Central memory CD4-positive, alpha-beta T cell (primary cell): Measurements from ENCODE around the gene MATK.
"Not testable (repeated sequence)": the region's sequence is repeated elsewhere in the genome, so short reads cannot be mapped to it uniquely, and the experiment has no call there.

Experiments
- DNase-seq: peaks from one replicate; pipeline ENCODE4 v3.0.0; 2022

Gene MATK

DNA sequence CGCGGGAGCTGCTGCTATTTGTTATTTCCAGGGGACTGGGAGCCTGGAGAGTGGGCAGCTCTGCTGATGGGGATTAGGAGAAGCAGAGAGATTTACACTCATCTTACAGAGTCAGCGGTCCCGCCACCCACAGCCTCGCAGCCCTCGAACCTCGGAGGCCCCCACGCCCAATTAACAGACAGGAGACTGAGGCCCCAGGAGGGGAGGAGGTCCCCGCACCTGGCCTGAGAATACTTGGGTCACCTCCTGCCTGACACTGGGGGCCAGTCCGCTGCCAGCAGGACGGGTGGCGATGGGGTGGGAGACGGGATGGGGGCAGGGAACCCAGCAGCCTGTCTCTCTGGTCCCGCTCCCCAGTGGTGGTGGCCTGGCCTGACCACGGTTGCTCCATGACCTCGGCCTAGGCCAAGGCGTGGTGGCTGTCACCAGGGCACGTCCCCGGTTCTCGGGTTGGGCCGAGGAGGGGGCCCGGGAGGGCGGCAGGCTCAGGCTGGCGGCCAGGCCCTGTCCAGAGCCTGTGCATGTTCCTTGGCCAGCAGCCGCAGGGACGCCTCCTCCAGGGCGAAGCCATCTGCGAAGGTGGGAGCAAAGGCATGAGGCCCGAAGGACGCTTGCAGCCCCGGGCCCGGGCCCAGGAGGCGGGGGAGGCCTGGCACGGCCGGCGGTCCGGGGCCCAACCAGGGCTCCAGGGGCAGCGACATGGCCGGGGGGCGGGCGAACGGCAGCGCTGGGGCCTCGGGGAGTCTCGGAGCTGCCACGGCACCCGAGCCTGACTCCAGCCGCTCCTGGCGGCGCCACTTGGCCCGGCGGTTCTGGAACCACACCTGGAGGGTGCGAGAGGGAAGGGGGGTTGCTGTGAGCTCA lies 15.8 kb downstream of the MATK start:
- DNase-seq, result no peak

GRCh38 chr19:3769494-3769893 lies 16.7 kb downstream of the MATK start:
- DNase-seq, result no peak

GRCh38 chr19:3768748-3769099 lies 17.5 kb downstream of the MATK start:
- no peak for DNase-seq

- no peak for DNase-seq
Measured at GRCh38 chr19:3768015-3768747, 18.0 kb downstream of the MATK start.

GRCh38 chr19:3767050-3767449 lies 19.1 kb downstream of the MATK start:
- DNase-seq, result no peak

DNA sequence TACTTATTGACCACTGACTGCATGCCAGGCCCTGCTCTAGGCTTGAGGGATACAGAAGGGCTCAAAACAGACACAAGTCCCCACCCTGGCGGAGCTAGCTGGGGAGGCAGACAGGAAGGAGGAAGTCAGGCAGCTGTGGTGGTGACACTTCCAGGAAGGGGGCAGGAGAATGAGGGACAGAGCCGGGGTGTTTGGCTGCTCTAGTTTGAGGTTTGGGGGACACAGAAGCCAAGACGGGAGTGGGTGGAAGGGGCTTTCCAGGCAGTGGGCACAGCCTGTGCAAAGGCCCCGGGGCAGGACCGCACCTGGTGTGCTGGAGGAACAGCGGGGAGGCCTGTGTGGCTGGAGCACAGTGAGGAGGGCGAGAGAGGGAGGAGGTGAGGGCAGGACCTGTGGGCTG lies 19.7 kb downstream of the MATK start:
- no peak for DNase-seq

GRCh38 chr19:3765757-3766156 lies 20.4 kb downstream of the MATK start:
- DNase-seq, result not testable (repeated sequence)

- no peak for DNase-seq
Measured at GRCh38 chr19:3765121-3765520, 21.1 kb downstream of the MATK start.

DNA sequence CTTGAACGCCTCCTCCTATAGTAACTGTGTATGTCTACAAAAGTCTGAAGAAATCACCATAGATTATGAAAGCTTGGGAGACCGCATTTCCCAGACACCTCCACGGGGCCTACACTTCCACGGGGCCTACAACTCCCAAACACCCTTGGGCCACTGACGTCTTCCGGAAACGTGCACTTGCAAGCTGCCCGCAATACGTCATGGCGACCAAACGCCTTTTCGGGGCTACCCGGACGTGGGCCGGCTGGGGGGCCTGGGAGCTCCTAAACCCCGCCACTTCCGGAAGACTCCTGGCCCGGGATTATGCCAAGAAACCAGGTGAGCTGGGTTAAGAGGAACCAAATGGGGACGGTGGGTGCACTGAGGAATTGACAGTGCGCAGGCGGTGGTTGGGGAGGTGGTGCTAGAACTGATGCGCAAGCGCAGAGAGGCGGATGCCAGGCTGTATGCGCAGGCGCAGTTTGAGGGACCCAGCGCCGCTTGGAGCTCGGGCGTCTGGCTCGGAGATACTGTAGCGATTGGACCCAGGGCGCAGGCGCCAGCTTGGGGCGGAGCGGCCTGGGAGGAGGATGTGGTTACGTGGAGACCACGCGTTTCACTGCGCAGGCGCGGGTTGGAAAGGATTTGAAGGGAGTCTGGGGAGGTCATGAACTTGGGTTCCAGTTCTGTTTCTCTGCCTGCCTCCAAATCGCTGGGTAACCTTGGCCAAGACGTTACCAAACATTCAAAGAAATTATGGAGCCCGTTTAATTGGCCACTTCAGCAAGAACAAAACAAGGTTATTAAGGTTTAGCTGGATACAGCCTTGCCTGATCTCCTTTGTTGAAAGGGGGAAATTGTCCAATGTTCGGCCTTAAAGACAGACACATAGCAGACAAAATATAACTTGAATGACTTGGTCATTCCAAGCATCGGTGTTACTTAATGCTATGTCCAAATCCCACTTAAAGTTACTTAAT lies 23.4 kb downstream of the MATK start, which contains the start of gene MRPL54:
TSS of gene MRPL54 (plus strand) at position 182 of the 959 bp plus-strand sequence. CDS start at position 201, 19 bp downstream.
- peak; percentile 100 for DNase-seq

GRCh38 chr19:3762130-3762473 lies 24.1 kb downstream of the MATK start:
- DNase-seq, result no peak

- DNase-seq, result peak; percentile 91
Measured at GRCh38 chr19:3761382-3762129, 24.6 kb downstream of the MATK start, which contains the start of gene APBA3. TSS of gene APBA3 (minus strand) at chr19:3761692. CDS start at chr19:3760264, 1,428 bp downstream.

DNA sequence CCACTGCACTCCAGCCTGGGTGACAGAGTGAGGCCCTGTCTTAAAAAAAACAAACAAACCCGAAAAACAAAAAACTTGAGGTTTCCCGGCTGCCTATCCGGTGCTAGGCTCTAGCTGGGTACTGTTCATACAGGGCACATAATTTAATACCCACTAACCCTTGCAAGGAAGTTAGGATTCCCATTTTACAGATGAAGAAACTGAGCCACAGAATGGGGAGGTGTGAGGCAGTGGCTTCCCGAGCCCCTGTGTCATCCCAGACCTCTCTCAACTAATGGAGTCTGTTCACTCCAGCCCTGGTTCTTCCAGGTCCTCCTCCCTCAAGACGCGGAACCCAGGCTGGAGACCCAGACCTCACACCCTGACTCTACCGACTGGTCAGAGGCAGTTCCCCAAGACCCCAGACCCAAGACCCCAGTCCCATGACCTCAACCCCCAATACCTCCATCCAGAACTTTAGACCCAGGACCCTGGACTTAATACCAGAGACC lies 25.3 kb downstream of the MATK start:
- peak; percentile 48 for DNase-seq

DNA sequence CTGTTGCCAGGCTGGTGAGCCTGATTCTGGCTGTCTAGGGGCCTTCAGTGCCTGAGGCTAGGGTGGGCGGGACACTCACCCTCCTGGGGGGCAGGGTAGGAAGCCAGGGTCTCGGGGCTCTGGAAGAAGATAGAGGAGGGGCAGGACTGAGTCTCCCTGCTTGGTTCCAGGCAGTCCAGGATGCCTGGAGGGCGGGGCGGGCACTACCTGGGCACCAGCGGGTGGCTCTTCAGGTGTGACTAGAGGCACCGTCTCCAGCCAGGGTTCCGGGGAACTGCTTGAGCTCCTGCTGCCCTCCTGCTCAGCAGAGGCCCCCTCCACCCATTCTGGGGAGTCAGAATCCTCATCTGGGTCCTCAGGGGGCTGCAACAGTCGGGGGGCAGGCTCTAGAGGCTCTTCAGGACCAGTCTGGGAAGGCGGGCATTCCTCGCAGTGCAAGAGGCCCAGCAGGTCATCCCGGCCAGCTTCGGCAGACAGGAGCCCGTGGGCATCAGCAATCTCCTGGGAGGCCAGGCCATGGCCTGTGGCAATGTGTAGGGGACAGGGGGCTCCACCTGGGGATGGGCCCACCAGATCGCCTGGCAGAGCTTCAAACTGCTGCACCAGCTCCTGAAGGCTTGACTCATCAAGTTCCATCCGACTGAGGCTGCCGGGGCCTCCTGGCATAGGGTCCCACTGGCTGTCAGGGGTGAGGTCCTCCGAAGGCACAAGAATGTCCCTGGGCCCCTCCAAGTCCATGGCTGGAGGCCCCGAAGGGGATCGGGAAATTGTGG lies 26.5 kb downstream of the MATK start:
- DNase-seq, result no peak

- not testable (repeated sequence) for DNase-seq
Measured at GRCh38 chr19:3758297-3758696, 27.9 kb downstream of the MATK start.

- DNase-seq, result not testable (repeated sequence)
Measured at GRCh38 chr19:3757705-3758104, 28.5 kb downstream of the MATK start.

GRCh38 chr19:3753631-3754410 lies 32.4 kb downstream of the MATK start:
- DNase-seq, result no peak

DNA sequence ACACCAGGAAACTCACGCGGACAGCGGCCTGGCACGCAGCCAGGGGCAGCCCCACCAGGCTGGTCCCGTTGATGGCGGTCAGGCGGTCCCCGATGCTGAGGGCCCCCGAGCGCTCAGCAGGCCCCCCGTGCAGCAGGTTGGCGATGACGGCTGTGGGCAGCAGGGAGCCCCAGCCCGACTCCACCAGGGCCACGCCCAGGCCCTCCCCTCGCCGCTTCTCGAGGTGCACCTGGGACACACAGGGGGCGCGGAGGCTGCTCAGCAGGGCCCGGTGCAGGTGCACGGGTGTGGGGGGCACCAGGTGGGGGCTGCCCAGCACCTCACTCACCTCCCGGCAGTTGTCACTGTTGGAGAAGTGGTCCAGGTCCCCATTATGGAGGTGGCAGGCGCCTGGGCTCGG lies 33.7 kb downstream of the MATK start:
- no peak for DNase-seq

GRCh38 chr19:3751236-3751635 lies 34.9 kb downstream of the MATK start:
- DNase-seq, result no peak

DNA sequence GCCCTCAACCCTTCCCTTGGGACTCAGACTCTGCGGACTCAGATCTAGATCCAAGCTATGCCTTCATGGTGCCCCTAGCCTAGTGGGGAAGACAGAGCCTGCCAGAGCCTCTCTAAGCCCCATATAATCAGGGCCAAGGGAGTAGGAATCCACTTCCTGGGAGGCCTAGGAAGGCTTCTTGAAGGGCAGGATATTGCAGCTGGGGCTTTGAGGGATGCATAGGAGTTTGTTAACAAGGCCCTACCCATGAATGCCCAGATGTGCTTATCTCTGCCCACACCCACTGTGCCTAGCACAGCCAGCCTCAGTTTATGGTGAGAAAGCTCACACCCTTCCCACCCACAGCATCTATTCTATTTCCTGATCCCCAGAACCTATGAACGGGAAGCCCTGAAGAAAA lies 36.0 kb downstream of the MATK start:
- no peak for DNase-seq

- DNase-seq, result no peak
Measured at GRCh38 chr19:3748965-3749364, 37.2 kb downstream of the MATK start.
